Neural cell (in vitro differentiated cells): Measurements from ENCODE around the gene MXRA5. TPM values are rescaled to one million over a fixed set of nuclear protein-coding genes. Genes with fewer than 3 reads are reported as not detected.

Experiments
- H2AFZ ChIP-seq: fragments of 200-600, 300-800 bp; sonication (generic), shearing (Covaris generic); 2 replicates; pipeline ENCODE4 v1.6.0; 2014; ENCODE audit warnings: low read depth, mild to moderate bottlenecking, antibody characterized with exemption, low read length, moderate library complexity
- H3F3A ChIP-seq: fragments of 200-600 bp; shearing (Covaris generic); 2 replicates; pipeline ENCODE4 v1.6.1; 2016; ENCODE audit warnings: mild to moderate bottlenecking, moderate library complexity, mixed read lengths, antibody characterized with exemption, low read length; ENCODE audit not compliant: insufficient read depth, poor library complexity, severe bottlenecking
- H3K27ac ChIP-seq: fragments of 200-600, 300-800 bp; sonication (generic), shearing (Covaris generic); 2 replicates; pipeline ENCODE4 v1.5.1; 2014; ENCODE audit warnings: mild to moderate bottlenecking, low read length, moderate library complexity
- H3K27me3 ChIP-seq: fragments of 300-800, 200-600 bp; sonication (generic), shearing (Covaris generic); 2 replicates; pipeline ENCODE4 v1.6.0; 2014; ENCODE audit warnings: mild to moderate bottlenecking, low read depth, low read length, moderate library complexity; ENCODE audit not compliant: insufficient read depth
- H3K36me3 ChIP-seq: fragments of 300-800, 200-600 bp; sonication (generic), shearing (Covaris generic); 2 replicates; pipeline ENCODE4 v1.5.1; 2014; ENCODE audit warnings: mild to moderate bottlenecking, antibody characterized with exemption, low read length, moderate library complexity; ENCODE audit not compliant: insufficient read depth
- H3K4me2 ChIP-seq: fragments of 300-800, 200-600 bp; sonication (generic), shearing (Covaris generic); 2 replicates; pipeline ENCODE4 v1.6.0; 2014; ENCODE audit warnings: mild to moderate bottlenecking, low read length
- H3K4me3 ChIP-seq: fragments of 300-800, 200-600 bp; sonication (generic), shearing (Covaris generic); 2 replicates; pipeline ENCODE4 v1.5.1; 2014; ENCODE audit warnings: mild to moderate bottlenecking, low read length, moderate library complexity
- H3K79me2 ChIP-seq: fragments of 200-600 bp; shearing (Covaris generic); replicated peaks from 2 replicates; pipeline ENCODE4 v1.6.0; 2014; ENCODE audit warnings: mild to moderate bottlenecking, low read length, moderate library complexity; ENCODE audit not compliant: insufficient read depth
- H3K9ac ChIP-seq: fragments of 300-800, 200-600 bp; sonication (generic), shearing (Covaris generic); 2 replicates; pipeline ENCODE4 v1.6.1; 2016; ENCODE audit warnings: mild to moderate bottlenecking, low read length, mixed read lengths
- H3K9me2 ChIP-seq: fragments of 200-600 bp; shearing (Covaris generic); 2 replicates; pipeline ENCODE4 v1.6.1; 2016; ENCODE audit warnings: mild to moderate bottlenecking, low read length, mixed read lengths; ENCODE audit not compliant: insufficient read depth
- H3K9me3 ChIP-seq: fragments of 200-600, 300-800 bp; sonication (generic), shearing (Covaris generic); 2 replicates; pipeline ENCODE4 v1.6.1; 2016; ENCODE audit warnings: mild to moderate bottlenecking, mixed run types, low read length, moderate library complexity, mixed read lengths
- H4K20me1 ChIP-seq: fragments of 200-600 bp; shearing (Covaris generic); 2 replicates; pipeline ENCODE4 v1.6.1; 2016; ENCODE audit warnings: mild to moderate bottlenecking, mixed run types; ENCODE audit not compliant: insufficient read depth
- EP300 ChIP-seq: fragments of 450-650 bp; conservative IDR thresholded peaks from 2 replicates; pipeline ENCODE4 v1.6.1; 2014; ENCODE audit warnings: antibody characterized with exemption, mild to moderate bottlenecking, moderate library complexity; ENCODE audit not compliant: poor library complexity, severe bottlenecking
- EZH2 ChIP-seq: fragments of 200-600, 300-800 bp; shearing (Covaris generic), sonication (generic); IDR thresholded peaks from 2 replicates; pipeline ENCODE4 v1.6.1; 2014; ENCODE audit warnings: antibody characterized with exemption, low read length, borderline replicate concordance, mild to moderate bottlenecking; ENCODE audit not compliant: insufficient read depth, poor library complexity, severe bottlenecking
- MXI1 ChIP-seq: fragments of 450-650 bp; conservative IDR thresholded peaks from 2 replicates; pipeline ENCODE4 v1.6.1; 2014; ENCODE audit warnings: antibody characterized with exemption, mild to moderate bottlenecking; ENCODE audit not compliant: poor library complexity, severe bottlenecking
- POLR2AphosphoS5 ChIP-seq: IDR thresholded peaks from 2 replicates; pipeline ENCODE4 v1.6.1; 2012
- RAD21 ChIP-seq: fragments of 450-650 bp; conservative IDR thresholded peaks from 2 replicates; pipeline ENCODE4 v1.6.1; 2014; ENCODE audit warnings: antibody characterized with exemption, mild to moderate bottlenecking, moderate library complexity
- REST ChIP-seq: IDR thresholded peaks from 2 replicates; pipeline ENCODE4 v1.6.1; 2012; ENCODE audit warnings: borderline replicate concordance
- SMC3 ChIP-seq: fragments of 450-650 bp; conservative IDR thresholded peaks from 2 replicates; pipeline ENCODE4 v1.6.1; 2014; ENCODE audit warnings: antibody characterized with exemption, mild to moderate bottlenecking, moderate library complexity; ENCODE audit not compliant: poor library complexity
- TAF1 ChIP-seq: IDR thresholded peaks from 2 replicates; pipeline ENCODE4 v1.6.1; 2012; ENCODE audit warnings: low read depth
- polyA plus RNA-seq: library from polyadenylated mRNA; depleted of rRNA; stranded (reverse); fragments of >200 nt; gene quantifications from 2 replicates; pipeline ENCODE4 v1.2.3, GENCODE V29; 2014
- TF ChIP-seq, protein P1 (sequence below): fragments of 450-650 bp; IDR thresholded peaks from 2 replicates; pipeline ENCODE4 v1.5.1; 2014; ENCODE audit warnings: antibody characterized with exemption, mild to moderate bottlenecking, moderate library complexity; ENCODE audit not compliant: poor library complexity, severe bottlenecking

The MXRA5 gene
- polyA plus RNA-seq, 1 donor from 2014 or later: 0.28 TPM

DNA sequence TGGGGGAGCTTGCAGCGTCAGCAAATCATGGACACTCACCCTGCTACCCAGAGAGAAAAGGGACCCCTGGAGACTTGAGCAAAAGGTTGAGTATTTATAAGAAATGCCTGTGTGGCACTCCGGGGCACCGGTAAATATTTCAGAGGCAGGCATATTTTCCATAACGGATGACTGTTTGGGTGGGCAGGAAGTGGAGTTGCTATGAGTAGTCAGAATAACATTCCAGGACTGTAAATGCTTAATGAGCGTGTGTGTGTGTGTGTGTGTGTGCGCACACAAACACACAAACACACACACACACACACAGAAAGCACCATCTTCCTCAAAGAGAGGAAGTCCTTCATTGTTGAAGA, 74.6 kb downstream of the MXRA5 start:
- Histone ChIP-seq H3K9ac (no peak overlapping the region), H3K9me3 (no peaks in the 10 kb centered on the region), H2AFZ (no peak overlapping the region), H3K4me3 (no peak overlapping the region), H4K20me1 (no peaks in the 10 kb centered on the region), H3K27ac (no peak overlapping the region), H3K79me2 (no peaks in the 10 kb centered on the region), H3K4me2 (no peak overlapping the region), H3K36me3 (no peaks in the 10 kb centered on the region), H3F3A (no peaks in the 10 kb centered on the region), H3K27me3 (no peaks in the 10 kb centered on the region), H3K9me2 (no peaks in the 10 kb centered on the region)
- TF ChIP-seq RAD21 (no peak), MXI1 (no peak), REST (no peak), SMC3 (no peak), POLR2AphosphoS5 (no peak), EP300 (no peak), TAF1 (no peak), EZH2 (no peak)
- TF ChIP-seq, protein P1, sequence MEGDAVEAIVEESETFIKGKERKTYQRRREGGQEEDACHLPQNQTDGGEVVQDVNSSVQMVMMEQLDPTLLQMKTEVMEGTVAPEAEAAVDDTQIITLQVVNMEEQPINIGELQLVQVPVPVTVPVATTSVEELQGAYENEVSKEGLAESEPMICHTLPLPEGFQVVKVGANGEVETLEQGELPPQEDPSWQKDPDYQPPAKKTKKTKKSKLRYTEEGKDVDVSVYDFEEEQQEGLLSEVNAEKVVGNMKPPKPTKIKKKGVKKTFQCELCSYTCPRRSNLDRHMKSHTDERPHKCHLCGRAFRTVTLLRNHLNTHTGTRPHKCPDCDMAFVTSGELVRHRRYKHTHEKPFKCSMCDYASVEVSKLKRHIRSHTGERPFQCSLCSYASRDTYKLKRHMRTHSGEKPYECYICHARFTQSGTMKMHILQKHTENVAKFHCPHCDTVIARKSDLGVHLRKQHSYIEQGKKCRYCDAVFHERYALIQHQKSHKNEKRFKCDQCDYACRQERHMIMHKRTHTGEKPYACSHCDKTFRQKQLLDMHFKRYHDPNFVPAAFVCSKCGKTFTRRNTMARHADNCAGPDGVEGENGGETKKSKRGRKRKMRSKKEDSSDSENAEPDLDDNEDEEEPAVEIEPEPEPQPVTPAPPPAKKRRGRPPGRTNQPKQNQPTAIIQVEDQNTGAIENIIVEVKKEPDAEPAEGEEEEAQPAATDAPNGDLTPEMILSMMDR: no peak

DNA sequence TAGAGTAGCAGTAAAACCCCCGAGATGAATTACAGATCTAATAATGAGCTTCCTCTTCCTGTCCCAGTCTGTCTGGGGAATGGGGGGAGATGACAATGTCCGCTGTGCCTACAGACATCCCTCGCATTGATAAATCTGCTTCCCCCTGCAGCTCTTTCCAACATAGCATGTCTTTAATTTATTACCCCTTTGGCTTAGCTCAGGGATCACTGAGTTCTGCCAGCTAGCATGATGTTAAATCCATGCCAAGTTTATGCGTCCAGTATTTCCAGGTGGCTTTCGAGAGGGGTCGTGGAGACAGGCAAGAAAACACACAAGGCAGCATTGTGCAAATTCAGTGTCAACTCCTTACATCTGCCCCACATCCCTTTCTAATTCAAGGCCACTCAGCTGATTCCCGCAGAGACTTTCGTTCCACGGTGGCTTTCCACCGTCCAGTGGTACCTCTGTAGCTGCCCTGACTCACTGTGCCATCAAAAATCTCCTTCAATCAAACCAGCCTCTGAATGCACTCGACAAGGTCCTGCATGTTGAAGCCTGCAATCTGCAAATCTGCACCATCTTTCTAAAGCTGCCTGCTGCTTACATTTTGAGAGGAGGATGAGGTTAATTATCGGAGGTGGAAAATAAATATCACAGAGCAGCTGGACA, 75.1 kb downstream of the MXRA5 start:
- Histone ChIP-seq H3K36me3 (no peaks in the 10 kb centered on the region), H3K9ac (no peak overlapping the region), H3K79me2 (no peaks in the 10 kb centered on the region), H3F3A (no peaks in the 10 kb centered on the region), H3K9me3 (no peaks in the 10 kb centered on the region), H3K27me3 (no peaks in the 10 kb centered on the region), H3K9me2 (no peaks in the 10 kb centered on the region), H3K27ac (no peak overlapping the region), H3K4me3 (no peak overlapping the region), H4K20me1 (no peaks in the 10 kb centered on the region), H2AFZ (no peak overlapping the region), H3K4me2 (no peak overlapping the region)
- TF ChIP-seq EP300 (no peak), SMC3 (no peak), RAD21 (no peak), MXI1 (no peak), REST (no peak), POLR2AphosphoS5 (no peak)
- TF ChIP-seq, protein P1: no peak
